ENCODE measurements around the gene RRBP1.

The RRBP1 gene

GRCh38 chr20:17587824-17588223 is 94.2 kb downstream of the RRBP1 start:
- TF ChIP-seq, protein P1, sequence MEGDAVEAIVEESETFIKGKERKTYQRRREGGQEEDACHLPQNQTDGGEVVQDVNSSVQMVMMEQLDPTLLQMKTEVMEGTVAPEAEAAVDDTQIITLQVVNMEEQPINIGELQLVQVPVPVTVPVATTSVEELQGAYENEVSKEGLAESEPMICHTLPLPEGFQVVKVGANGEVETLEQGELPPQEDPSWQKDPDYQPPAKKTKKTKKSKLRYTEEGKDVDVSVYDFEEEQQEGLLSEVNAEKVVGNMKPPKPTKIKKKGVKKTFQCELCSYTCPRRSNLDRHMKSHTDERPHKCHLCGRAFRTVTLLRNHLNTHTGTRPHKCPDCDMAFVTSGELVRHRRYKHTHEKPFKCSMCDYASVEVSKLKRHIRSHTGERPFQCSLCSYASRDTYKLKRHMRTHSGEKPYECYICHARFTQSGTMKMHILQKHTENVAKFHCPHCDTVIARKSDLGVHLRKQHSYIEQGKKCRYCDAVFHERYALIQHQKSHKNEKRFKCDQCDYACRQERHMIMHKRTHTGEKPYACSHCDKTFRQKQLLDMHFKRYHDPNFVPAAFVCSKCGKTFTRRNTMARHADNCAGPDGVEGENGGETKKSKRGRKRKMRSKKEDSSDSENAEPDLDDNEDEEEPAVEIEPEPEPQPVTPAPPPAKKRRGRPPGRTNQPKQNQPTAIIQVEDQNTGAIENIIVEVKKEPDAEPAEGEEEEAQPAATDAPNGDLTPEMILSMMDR (IDR thresholded peaks at IDR 0.05; ENCODE audit: low read depth, low read length, missing control alignments) = no peak
- DNase-seq (ENCODE audit: low read depth) = no peak
- in situ Hi-C loops (cut with HindIII; ENCODE audit: low sequenced_read_pairs) = no loop called here
- no peak overlapping the region for H3K4me3 ChIP-seq (ENCODE audit: low read depth, low read length)

GRCh38 chr20:17587148-17587547 is 94.9 kb downstream of the RRBP1 start:
- in situ Hi-C loops (cut with HindIII; ENCODE audit: low sequenced_read_pairs) = no loop called here
- TF ChIP-seq, protein P1 (IDR thresholded peaks at IDR 0.05; ENCODE audit: low read depth, low read length, missing control alignments) = no peak
- H3K4me3 ChIP-seq (ENCODE audit: low read depth, low read length) = no peak overlapping the region
- no peak for DNase-seq (ENCODE audit: low read depth)

- TF ChIP-seq, protein P1 (IDR thresholded peaks at IDR 0.05; ENCODE audit: low read depth, low read length, missing control alignments) = no peak
- H3K4me3 ChIP-seq (ENCODE audit: low read depth, low read length) = no peak overlapping the region
- in situ Hi-C loops (cut with HindIII; ENCODE audit: low sequenced_read_pairs) = no loop called here
- DNase-seq (ENCODE audit: low read depth) = no peak
Measured at GRCh38 chr20:17586250-17586649, 95.8 kb downstream of the RRBP1 start.

- TF ChIP-seq, protein P1 (IDR thresholded peaks at IDR 0.05; ENCODE audit: low read depth, low read length, missing control alignments) = no peak
- no peak overlapping the region for H3K4me3 ChIP-seq (ENCODE audit: low read depth, low read length)
- in situ Hi-C loops (cut with HindIII; ENCODE audit: low sequenced_read_pairs) = no loop called here
- DNase-seq (ENCODE audit: low read depth) = no peak
Measured at GRCh38 chr20:17584689-17585088, 97.4 kb downstream of the RRBP1 start.

DNA sequence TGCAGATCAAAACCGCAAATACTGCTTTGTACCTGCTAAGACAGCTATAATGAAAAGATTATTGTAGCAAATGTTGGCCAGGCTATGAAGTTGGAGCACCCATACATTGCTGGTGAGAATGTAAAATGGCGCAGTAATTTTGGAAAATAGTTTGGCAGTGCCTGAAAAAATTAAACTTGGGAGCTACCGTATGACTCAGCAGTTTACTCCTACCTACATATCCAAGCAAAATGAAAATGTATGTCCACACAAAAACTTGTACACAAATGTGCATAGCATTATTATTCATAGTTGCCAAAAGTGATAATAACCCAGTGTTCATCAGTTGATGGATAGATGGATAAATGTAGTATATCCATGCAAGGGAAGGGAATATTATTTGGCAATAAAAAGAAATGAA is 98.9 kb downstream of the RRBP1 start:
- TF ChIP-seq, protein P1 (IDR thresholded peaks at IDR 0.05; ENCODE audit: low read depth, low read length, missing control alignments) = no peak

DNA sequence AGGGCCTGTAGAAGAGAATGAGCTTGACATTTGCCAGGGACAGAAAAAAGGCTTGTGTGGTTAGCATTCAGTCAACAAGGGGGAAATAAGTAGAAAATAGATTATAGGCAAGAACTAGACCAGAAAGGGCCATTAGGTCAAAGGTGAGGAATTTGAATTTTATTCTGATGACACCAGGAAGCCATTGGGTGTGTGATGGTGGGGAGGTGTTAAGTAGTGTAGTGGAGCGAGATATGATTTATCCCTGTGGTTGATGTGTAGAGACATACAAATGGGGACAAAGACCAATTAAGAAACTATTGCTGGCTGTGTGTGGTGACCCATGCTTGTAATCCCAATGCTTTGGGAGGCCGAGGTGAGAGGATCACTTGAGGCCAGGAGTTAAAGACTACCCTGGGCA is 101.1 kb downstream of the RRBP1 start:
- DNase-seq (ENCODE audit: low read depth) = no peak
- no peak overlapping the region for H3K4me3 ChIP-seq (ENCODE audit: low read depth, low read length)
- in situ Hi-C loops (cut with HindIII; ENCODE audit: low sequenced_read_pairs) = no loop called here
- TF ChIP-seq, protein P1 (IDR thresholded peaks at IDR 0.05; ENCODE audit: low read depth, low read length, missing control alignments) = no peak

More for the DNA sequence above, 98.9 kb downstream of the RRBP1 start:
- in situ Hi-C loops (cut with HindIII; ENCODE audit: low sequenced_read_pairs) = no loop called here
- no peak overlapping the region for H3K4me3 ChIP-seq (ENCODE audit: low read depth, low read length)
- DNase-seq (ENCODE audit: low read depth) = no peak
